GM12878 (cell line): ENCODE measurements around the gene FCHSD2. TPM values are rescaled to one million over a fixed set of nuclear protein-coding genes. Genes with fewer than 3 reads are reported as not detected.
A peak's percentile ranks its signal among the peaks of the same experiment; 100 is the strongest.

Source experiments
- ATF7 ChIP-seq: fragments of 450-650 bp; IDR thresholded peaks from 2 replicates; pipeline ENCODE4 v1.6.1; 2016; ENCODE audit warnings: low read depth, mild to moderate bottlenecking
- BCL11A ChIP-seq: IDR thresholded peaks from 2 replicates; pipeline ENCODE4 v1.6.1; 2011; ENCODE audit warnings: low read depth, low read length
- CBFB ChIP-seq: IDR thresholded peaks from 2 replicates; pipeline ENCODE4 v1.6.1; 2016; ENCODE audit warnings: antibody characterized with exemption, low read depth
- ETV6 ChIP-seq, 2 experiments: fragments of 450-650 bp in 1 of 2; IDR thresholded peaks in 1 of 2; conservative IDR thresholded peaks in 1 of 2; 2 replicates each; pipeline ENCODE4 v1.6.1; 2014; ENCODE audit warnings: antibody characterized with exemption in 1 of 2, borderline replicate concordance in 1 of 2, low read depth in 1 of 2, mild to moderate bottlenecking in 1 of 2, moderate library complexity in 1 of 2
- HDAC6 ChIP-seq: fragments of 200-600 bp; sonication (generic); IDR thresholded peaks from one replicate; pipeline ENCODE4 v1.8.0; 2017; ENCODE audit warnings: antibody characterized with exemption; ENCODE audit not compliant: unreplicated experiment
- IKZF1 ChIP-seq: fragments of 450-650 bp; conservative IDR thresholded peaks from 2 replicates; pipeline ENCODE4 v1.6.1; 2017; ENCODE audit warnings: antibody characterized with exemption, mild to moderate bottlenecking
- MYC ChIP-seq: IDR thresholded peaks from 2 replicates; pipeline ENCODE4 v1.6.1; 2011; ENCODE audit warnings: mild to moderate bottlenecking, low read length, moderate library complexity, inconsistent platforms; ENCODE audit not compliant: insufficient read depth, insufficient replicate concordance, insufficient read length, severe bottlenecking
- NFIC ChIP-seq: IDR thresholded peaks from 2 replicates; pipeline ENCODE4 v1.6.1; 2012; ENCODE audit warnings: low read depth, mild to moderate bottlenecking, inconsistent platforms, low read length, moderate library complexity
- NFXL1 ChIP-seq: fragments of 450-650 bp; IDR thresholded peaks from 2 replicates; pipeline ENCODE4 v1.6.1; 2017; ENCODE audit warnings: antibody characterized with exemption, mild to moderate bottlenecking, borderline replicate concordance
- NRF1 ChIP-seq: conservative IDR thresholded peaks from 2 replicates; pipeline ENCODE4 v1.6.1; 2011; ENCODE audit warnings: mild to moderate bottlenecking, low read depth, low read length, improper control_type of control experiment
- POLR2A ChIP-seq: IDR thresholded peaks from 2 replicates; pipeline ENCODE4 v1.6.1; 2011; ENCODE audit warnings: low read depth, mild to moderate bottlenecking, low read length
- RELA ChIP-seq: fragments of 450-650 bp; IDR thresholded peaks from 2 replicates; pipeline ENCODE4 v1.8.0; 2014; ENCODE audit warnings: borderline replicate concordance; ENCODE audit not compliant: partially characterized antibody
- SMC3 ChIP-seq: IDR thresholded peaks from 2 replicates; pipeline ENCODE4 v1.6.1; 2011; ENCODE audit warnings: low read length, improper control_type of control experiment, borderline replicate concordance
- SREBF1 ChIP-seq: IDR thresholded peaks from 2 replicates; pipeline ENCODE4 v1.6.1; 2012; ENCODE audit warnings: mild to moderate bottlenecking, low read length
- SRF ChIP-seq, 2 experiments: IDR thresholded peaks; 2 replicates each; pipeline ENCODE4 v1.6.1; 2011; ENCODE audit warnings: low read depth in 2 of 2, low read length in 2 of 2, mild to moderate bottlenecking in 1 of 2, moderate library complexity in 1 of 2
- STAT3 ChIP-seq: IDR thresholded peaks from 2 replicates; pipeline ENCODE4 v1.6.1; 2011; ENCODE audit warnings: low read depth, low read length, improper control_type of control experiment
- ZNF384 ChIP-seq: IDR thresholded peaks from 2 replicates; pipeline ENCODE4 v1.6.1; 2012; ENCODE audit warnings: low read depth, mild to moderate bottlenecking, low read length, improper control_type of control experiment, borderline replicate concordance
- polyA plus RNA-seq, 11 experiments: library from polyadenylated mRNA; depleted of rRNA in 4 of 11; unstranded in 6 of 11; stranded (reverse) in 5 of 11; fragments of >200 nt; fragmentation: Nextera tagmentation in 4 of 11; fragmentation: Illumina TruSeq in 1 of 11; extraction: Ambion mirVana in 4 of 11; extraction: Trizol in 1 of 11; gene quantifications; 1 replicate in 1 of 11; 2 replicates in 10 of 11; pipeline versions ENCODE4 v1.2.1 to v1.2.3, GENCODE V29; 2011 to 2016; ENCODE audit warnings: inconsistent platforms in 2 of 11, missing spikeins in 2 of 11, low read depth in 1 of 11
- total RNA-seq, 4 experiments: library from RNA; depleted of rRNA in 3 of 4; stranded (reverse); fragments of >200 nt in 3 of 4; fragmentation: Illumina TruSeq in 1 of 4; extraction: Trizol in 1 of 4; gene quantifications; 2 replicates each; pipeline versions ENCODE4 v1.2.1 to v1.2.3, GENCODE V29; 2013 to 2021
- TF ChIP-seq, protein P1 (sequence below): IDR thresholded peaks from 2 replicates; pipeline ENCODE4 v1.6.1; 2011; ENCODE audit warnings: borderline replicate concordance, low read depth, mild to moderate bottlenecking, moderate library complexity, low read length; ENCODE audit not compliant: insufficient read depth, poor library complexity, severe bottlenecking
- TF ChIP-seq, protein P2 (sequence below): IDR thresholded peaks from 2 replicates; pipeline ENCODE4 v1.6.1; 2012; ENCODE audit warnings: low read depth, low read length, improper control_type of control experiment
- TF ChIP-seq, protein P3 (sequence below): fragments of 450-650 bp; IDR thresholded peaks from 2 replicates; pipeline ENCODE4 v1.6.1; 2017; ENCODE audit warnings: mild to moderate bottlenecking, low read depth, inconsistent platforms; ENCODE audit not compliant: poor library complexity, severe bottlenecking
- TF ChIP-seq, protein P4 (sequence below): fragments of 450-650 bp; formaldehyde crosslinking; IDR thresholded peaks from 2 replicates; pipeline ENCODE4 v1.4.0; 2022; ENCODE audit warnings: mild to moderate bottlenecking, moderate library complexity

FCHSD2 gene
- total and polyA plus RNA-seq, 10 of the 15 experiments (the other 5 are each of a cell fraction or from before 2014, with no cell fraction given) = 13.2 to 89.8 (median 47.8) TPM

DNA sequence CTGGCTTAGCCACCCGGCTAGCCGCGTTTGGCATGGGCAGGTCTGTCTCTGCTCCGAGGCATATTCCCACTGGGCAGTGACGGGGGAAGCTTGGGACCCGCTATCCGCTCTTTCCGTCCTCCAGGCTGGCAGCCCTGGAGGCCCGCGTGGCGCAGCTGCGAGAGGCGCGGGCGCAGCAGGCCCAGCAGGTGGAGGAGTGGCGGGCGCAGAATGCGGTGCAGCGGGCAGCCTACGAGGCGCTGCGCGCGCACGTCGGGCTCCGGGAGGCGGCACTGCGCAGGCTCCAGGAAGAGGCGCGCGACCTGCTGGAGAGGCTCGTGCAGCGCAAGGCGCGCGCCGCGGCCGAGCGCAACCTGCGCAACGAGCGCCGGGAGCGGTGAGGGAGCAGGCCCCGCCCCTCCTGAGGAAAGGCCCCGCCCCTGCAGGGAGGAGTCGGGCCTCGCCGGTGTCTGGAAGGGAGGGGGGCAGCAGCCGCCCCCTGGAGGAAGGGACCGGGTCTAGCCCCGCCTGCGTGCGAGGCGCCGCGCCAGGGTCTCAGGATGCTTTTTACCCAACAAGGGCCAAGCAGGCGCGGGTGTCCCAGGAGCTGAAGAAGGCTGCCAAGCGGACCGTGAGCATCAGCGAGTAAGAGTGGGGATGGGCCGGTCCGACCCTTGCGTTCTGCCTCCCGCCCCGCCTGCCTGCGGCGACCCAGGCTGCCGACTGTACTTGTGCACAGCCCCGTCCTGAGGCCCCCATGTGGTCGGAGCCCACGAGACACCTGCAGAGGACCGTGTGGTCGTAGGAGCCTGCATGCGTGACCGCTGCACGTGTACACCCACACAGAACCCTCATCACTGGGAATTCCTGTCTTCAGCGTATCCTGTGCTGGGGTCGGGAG is 320.0 kb downstream of the FCHSD2 start (continued):
- TF ChIP-seq, protein P1, sequence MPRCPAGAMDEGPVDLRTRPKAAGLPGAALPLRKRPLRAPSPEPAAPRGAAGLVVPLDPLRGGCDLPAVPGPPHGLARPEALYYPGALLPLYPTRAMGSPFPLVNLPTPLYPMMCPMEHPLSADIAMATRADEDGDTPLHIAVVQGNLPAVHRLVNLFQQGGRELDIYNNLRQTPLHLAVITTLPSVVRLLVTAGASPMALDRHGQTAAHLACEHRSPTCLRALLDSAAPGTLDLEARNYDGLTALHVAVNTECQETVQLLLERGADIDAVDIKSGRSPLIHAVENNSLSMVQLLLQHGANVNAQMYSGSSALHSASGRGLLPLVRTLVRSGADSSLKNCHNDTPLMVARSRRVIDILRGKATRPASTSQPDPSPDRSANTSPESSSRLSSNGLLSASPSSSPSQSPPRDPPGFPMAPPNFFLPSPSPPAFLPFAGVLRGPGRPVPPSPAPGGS = peak; percentile 86
- TF ChIP-seq, protein P2, sequence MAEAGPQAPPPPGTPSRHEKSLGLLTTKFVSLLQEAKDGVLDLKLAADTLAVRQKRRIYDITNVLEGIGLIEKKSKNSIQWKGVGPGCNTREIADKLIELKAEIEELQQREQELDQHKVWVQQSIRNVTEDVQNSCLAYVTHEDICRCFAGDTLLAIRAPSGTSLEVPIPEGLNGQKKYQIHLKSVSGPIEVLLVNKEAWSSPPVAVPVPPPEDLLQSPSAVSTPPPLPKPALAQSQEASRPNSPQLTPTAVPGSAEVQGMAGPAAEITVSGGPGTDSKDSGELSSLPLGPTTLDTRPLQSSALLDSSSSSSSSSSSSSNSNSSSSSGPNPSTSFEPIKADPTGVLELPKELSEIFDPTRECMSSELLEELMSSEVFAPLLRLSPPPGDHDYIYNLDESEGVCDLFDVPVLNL = no peak
- no peak for TF ChIP-seq NFXL1
- TF ChIP-seq SRF (IDR thresholded peaks at IDR 0.05; ENCODE audit: low read depth in 2 of 2, low read length in 2 of 2) = no peak
- peak; percentile 26; the same call in 1 of the 2 replicates for TF ChIP-seq BCL11A
- TF ChIP-seq ZNF384 = no peak
- TF ChIP-seq SMC3 = peak; percentile 14; the same call in 1 of the 2 replicates
- peak; percentile 80 for TF ChIP-seq IKZF1
- no peak for TF ChIP-seq MYC
- TF ChIP-seq HDAC6 = no peak
- TF ChIP-seq, protein P3, sequence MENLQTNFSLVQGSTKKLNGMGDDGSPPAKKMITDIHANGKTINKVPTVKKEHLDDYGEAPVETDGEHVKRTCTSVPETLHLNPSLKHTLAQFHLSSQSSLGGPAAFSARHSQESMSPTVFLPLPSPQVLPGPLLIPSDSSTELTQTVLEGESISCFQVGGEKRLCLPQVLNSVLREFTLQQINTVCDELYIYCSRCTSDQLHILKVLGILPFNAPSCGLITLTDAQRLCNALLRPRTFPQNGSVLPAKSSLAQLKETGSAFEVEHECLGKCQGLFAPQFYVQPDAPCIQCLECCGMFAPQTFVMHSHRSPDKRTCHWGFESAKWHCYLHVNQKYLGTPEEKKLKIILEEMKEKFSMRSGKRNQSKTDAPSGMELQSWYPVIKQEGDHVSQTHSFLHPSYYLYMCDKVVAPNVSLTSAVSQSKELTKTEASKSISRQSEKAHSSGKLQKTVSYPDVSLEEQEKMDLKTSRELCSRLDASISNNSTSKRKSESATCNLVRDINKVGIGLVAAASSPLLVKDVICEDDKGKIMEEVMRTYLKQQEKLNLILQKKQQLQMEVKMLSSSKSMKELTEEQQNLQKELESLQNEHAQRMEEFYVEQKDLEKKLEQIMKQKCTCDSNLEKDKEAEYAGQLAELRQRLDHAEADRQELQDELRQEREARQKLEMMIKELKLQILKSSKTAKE = no peak
- peak; percentile 68 for TF ChIP-seq POLR2A
- no peak for TF ChIP-seq STAT3
- TF ChIP-seq CBFB = peak; percentile 85
- no peak for TF ChIP-seq SREBF1
- 0 out of 4 replicates have a peak, but pooled peaks of 1 of the 2 experiments have one; percentile 39 for TF ChIP-seq ETV6 (conservative IDR thresholded peaks at IDR 0.05 in 1 of 2, IDR thresholded peaks at IDR 0.05 in 1 of 2; ENCODE audit: borderline replicate concordance in 1 of 2, low read depth in 1 of 2)
- TF ChIP-seq, protein P4, sequence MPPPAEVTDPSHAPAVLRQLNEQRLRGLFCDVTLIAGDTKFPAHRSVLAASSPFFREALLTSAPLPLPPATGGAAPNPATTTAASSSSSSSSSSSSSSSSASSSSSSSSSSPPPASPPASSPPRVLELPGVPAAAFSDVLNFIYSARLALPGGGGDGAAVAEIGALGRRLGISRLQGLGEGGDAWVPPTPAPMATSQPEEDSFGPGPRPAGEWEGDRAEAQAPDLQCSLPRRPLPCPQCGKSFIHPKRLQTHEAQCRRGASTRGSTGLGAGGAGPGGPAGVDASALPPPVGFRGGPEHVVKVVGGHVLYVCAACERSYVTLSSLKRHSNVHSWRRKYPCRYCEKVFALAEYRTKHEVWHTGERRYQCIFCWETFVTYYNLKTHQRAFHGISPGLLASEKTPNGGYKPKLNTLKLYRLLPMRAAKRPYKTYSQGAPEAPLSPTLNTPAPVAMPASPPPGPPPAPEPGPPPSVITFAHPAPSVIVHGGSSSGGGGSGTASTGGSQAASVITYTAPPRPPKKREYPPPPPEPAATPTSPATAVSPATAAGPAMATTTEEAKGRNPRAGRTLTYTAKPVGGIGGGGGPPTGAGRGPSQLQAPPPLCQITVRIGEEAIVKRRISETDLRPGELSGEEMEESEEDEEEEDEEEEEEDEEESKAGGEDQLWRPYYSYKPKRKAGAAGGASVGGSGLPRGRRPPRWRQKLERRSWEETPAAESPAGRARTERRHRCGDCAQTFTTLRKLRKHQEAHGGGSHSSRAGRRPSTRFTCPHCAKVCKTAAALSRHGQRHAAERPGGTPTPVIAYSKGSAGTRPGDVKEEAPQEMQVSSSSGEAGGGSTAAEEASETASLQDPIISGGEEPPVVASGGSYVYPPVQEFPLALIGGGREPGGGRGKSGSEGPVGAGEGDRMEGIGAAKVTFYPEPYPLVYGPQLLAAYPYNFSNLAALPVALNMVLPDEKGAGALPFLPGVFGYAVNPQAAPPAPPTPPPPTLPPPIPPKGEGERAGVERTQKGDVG = no peak
- TF ChIP-seq NRF1 = peak; percentile 73
- no peak for TF ChIP-seq NFIC
- TF ChIP-seq ATF7 = no peak
- TF ChIP-seq RELA = no peak
